ENCODE measurements around the gene TENM3.

GRCh38 chr4:182802621-182803020 is 559.4 kb downstream of the TENM3 start:
- TF ChIP-seq EZH2 (IDR thresholded peaks at IDR 0.05) (no peak), FOXP2 (optimal IDR thresholded peaks at IDR 0.05; ENCODE audit: control extremely low read depth, extremely low read length, insufficient read depth) (no peak), POLR2AphosphoS5 (IDR thresholded peaks at IDR 0.05; ENCODE audit: borderline replicate concordance, low read depth, low read length) (no peak)
